Loucy (cell line): ENCODE results near the gene BCL2.
"Not testable (repeated sequence)": the region's sequence is repeated elsewhere in the genome, so short reads cannot be mapped to it uniquely, and the experiment has no call there.

Source experiments
- H2AFZ ChIP-seq: fragments of 200-600 bp; sonication (generic); 2 replicates; pipeline ENCODE4 v1.6.0; 2016; ENCODE audit warnings: antibody characterized with exemption, mild to moderate bottlenecking, low read length, moderate library complexity
- H3F3A ChIP-seq: fragments of 200-600 bp; 2 replicates; pipeline ENCODE4 v1.6.0; 2016; ENCODE audit warnings: antibody characterized with exemption, low read depth, mild to moderate bottlenecking
- H3K27me3 ChIP-seq: fragments of 200-600 bp; sonication (generic); 2 replicates; pipeline ENCODE4 v1.6.1; 2014; ENCODE audit warnings: low read length, mild to moderate bottlenecking; ENCODE audit not compliant: insufficient read depth, poor library complexity, severe bottlenecking
- H3K36me3 ChIP-seq: fragments of 200-600 bp; sonication (generic); 2 replicates; pipeline ENCODE4 v1.6.1; 2016; ENCODE audit warnings: low read length; ENCODE audit not compliant: insufficient read depth
- H3K4me1 ChIP-seq: fragments of 200-600 bp; sonication (generic); 2 replicates; pipeline ENCODE4 v1.5.1; 2014; ENCODE audit warnings: low read length, mild to moderate bottlenecking; ENCODE audit not compliant: insufficient read depth, poor library complexity, severe bottlenecking
- H3K4me2 ChIP-seq: fragments of 200-600 bp; sonication (generic); 2 replicates; pipeline ENCODE4 v1.6.0; 2014; ENCODE audit warnings: antibody characterized with exemption, low read length, low read depth, mild to moderate bottlenecking; ENCODE audit not compliant: poor library complexity, severe bottlenecking
- H3K4me3 ChIP-seq: fragments of 200-600 bp; sonication (generic); 2 replicates; pipeline ENCODE4 v1.5.1; 2014; ENCODE audit warnings: low read length, mild to moderate bottlenecking, mixed read lengths; ENCODE audit not compliant: poor library complexity, severe bottlenecking
- H3K79me2 ChIP-seq: fragments of 200-600 bp; sonication (generic); 2 replicates; pipeline ENCODE4 v1.6.1; 2014; ENCODE audit warnings: low read length; ENCODE audit not compliant: insufficient read depth
- H3K9ac ChIP-seq: fragments of 200-600 bp; sonication (generic); 2 replicates; pipeline ENCODE4 v1.6.0; 2014; ENCODE audit warnings: mild to moderate bottlenecking, low read depth, low read length, moderate library complexity; ENCODE audit not compliant: poor library complexity, severe bottlenecking
- H3K9me2 ChIP-seq: fragments of 200-600 bp; sonication (generic); replicated peaks from 2 replicates; pipeline ENCODE4 v1.6.1; 2016; ENCODE audit warnings: low read depth, low read length, mixed read lengths
- H3K9me3 ChIP-seq: fragments of 200-600 bp; sonication (generic); 2 replicates; pipeline ENCODE4 v1.6.1; 2014; ENCODE audit warnings: mild to moderate bottlenecking, antibody characterized with exemption, low read length, low read depth; ENCODE audit not compliant: insufficient read depth
- H4K20me1 ChIP-seq: fragments of 200-600 bp; sonication (generic); 2 replicates; pipeline ENCODE4 v1.6.0; 2014; ENCODE audit warnings: antibody characterized with exemption, low read length, mild to moderate bottlenecking; ENCODE audit not compliant: insufficient read depth, poor library complexity, severe bottlenecking
- CTCF ChIP-seq: fragments of 200-600 bp; sonication (generic); conservative IDR thresholded peaks from 2 replicates; pipeline ENCODE4 v1.5.1; 2014; ENCODE audit warnings: mild to moderate bottlenecking, antibody characterized with exemption, low read length
- EZH2phosphoT487 ChIP-seq: fragments of 200-600 bp; IDR thresholded peaks from 2 replicates; pipeline ENCODE4 v1.6.1; 2018; ENCODE audit warnings: antibody characterized with exemption, mild to moderate bottlenecking, moderate library complexity, borderline replicate concordance

The BCL2 gene

GRCh38 chr18:63192126-63192884 is 127.3 kb downstream of the BCL2 start:
- no peak overlapping the region for H3K4me2 ChIP-seq
- H3K9me3 ChIP-seq = no peaks in the 10 kb centered on the region
- H4K20me1 ChIP-seq = peaks cover 4% of the 10 kb centered on the region
- H3K4me1 ChIP-seq = no peaks in the 10 kb centered on the region
- H3K9me2 ChIP-seq = no peaks in the 10 kb centered on the region
- no peaks in the 10 kb centered on the region for H3K27me3 ChIP-seq
- H3K79me2 ChIP-seq = peaks cover 43% of the 10 kb centered on the region
- no peaks in the 10 kb centered on the region for H3K36me3 ChIP-seq
- no peaks in the 10 kb centered on the region for H3F3A ChIP-seq
- no peak overlapping the region for H3K9ac ChIP-seq
- TF ChIP-seq CTCF = no peak
- no peak for TF ChIP-seq EZH2phosphoT487
- H2AFZ ChIP-seq = no peak overlapping the region
- no peak overlapping the region for H3K4me3 ChIP-seq

GRCh38 chr18:63191413-63191812 is 128.2 kb downstream of the BCL2 start:
- Histone ChIP-seq H3F3A (no peaks in the 10 kb centered on the region), H3K9me3 (no peaks in the 10 kb centered on the region), H3K4me1 (peaks cover 5% of the 10 kb centered on the region), H3K9me2 (no peaks in the 10 kb centered on the region), H3K4me3 (no peak overlapping the region), H3K27me3 (no peaks in the 10 kb centered on the region), H4K20me1 (peaks cover 4% of the 10 kb centered on the region), H3K4me2 (no peak overlapping the region), H3K36me3 (no peaks in the 10 kb centered on the region), H3K9ac (no peak overlapping the region), H3K79me2 (peaks cover 51% of the 10 kb centered on the region), H2AFZ (no peak overlapping the region)
- no peak for TF ChIP-seq CTCF
- TF ChIP-seq EZH2phosphoT487 = no peak

DNA sequence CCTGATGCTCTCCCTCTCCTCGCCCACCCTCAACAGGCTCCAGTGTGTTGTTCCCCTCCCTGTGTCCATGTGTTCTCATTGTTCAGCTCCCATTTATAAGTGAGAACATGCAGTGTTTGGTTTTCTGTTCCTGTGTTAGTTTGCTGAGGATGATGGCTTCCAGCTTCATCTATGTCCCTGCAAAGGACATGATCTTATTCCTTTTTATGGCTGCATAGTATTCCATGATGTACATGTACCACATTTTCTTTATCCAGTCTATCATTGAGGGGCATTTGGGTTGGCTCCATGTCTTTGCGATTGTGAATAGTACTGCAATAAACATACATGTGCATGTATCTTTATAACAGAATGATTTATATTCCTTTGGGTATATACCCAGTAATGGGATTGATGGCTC is 128.7 kb downstream of the BCL2 start:
- peaks cover 52% of the 10 kb centered on the region for H3K79me2 ChIP-seq
- not testable (repeated sequence) for H3K9me3 ChIP-seq, H4K20me1 ChIP-seq, H3K36me3 ChIP-seq, H3K4me2 ChIP-seq, H3K4me1 ChIP-seq, H3F3A ChIP-seq, H3K27me3 ChIP-seq, H3K4me3 ChIP-seq, H3K9me2 ChIP-seq, H3K9ac ChIP-seq, H2AFZ ChIP-seq

- H3K9me2 ChIP-seq = no peaks in the 10 kb centered on the region
- H3K9me3 ChIP-seq = no peaks in the 10 kb centered on the region
- no peaks in the 10 kb centered on the region for H3F3A ChIP-seq
- H3K79me2 ChIP-seq = peaks cover 53% of the 10 kb centered on the region
- no peak overlapping the region for H3K9ac ChIP-seq
- H3K4me1 ChIP-seq = peaks cover 5% of the 10 kb centered on the region
- H4K20me1 ChIP-seq = no peaks in the 10 kb centered on the region
- no peaks in the 10 kb centered on the region for H3K36me3 ChIP-seq
- TF ChIP-seq EZH2phosphoT487 (no peak), CTCF (no peak)
- no peak overlapping the region for H3K4me2 ChIP-seq
- no peak overlapping the region for H2AFZ ChIP-seq
- no peaks in the 10 kb centered on the region for H3K27me3 ChIP-seq
- H3K4me3 ChIP-seq = no peak overlapping the region
Observed at GRCh38 chr18:63189817-63190216, 129.8 kb downstream of the BCL2 start.
